ENCODE results near the gene GPR55. TPM values are rescaled to one million over a fixed set of nuclear protein-coding genes. Genes with fewer than 3 reads are reported as not detected.

GPR55 gene
- total and polyA plus RNA-seq, 10 of the 15 experiments (the other 5 are each of a cell fraction or from before 2014, with no cell fraction given), result 2.1 to 30.1 (median 16.2) TPM

DNA sequence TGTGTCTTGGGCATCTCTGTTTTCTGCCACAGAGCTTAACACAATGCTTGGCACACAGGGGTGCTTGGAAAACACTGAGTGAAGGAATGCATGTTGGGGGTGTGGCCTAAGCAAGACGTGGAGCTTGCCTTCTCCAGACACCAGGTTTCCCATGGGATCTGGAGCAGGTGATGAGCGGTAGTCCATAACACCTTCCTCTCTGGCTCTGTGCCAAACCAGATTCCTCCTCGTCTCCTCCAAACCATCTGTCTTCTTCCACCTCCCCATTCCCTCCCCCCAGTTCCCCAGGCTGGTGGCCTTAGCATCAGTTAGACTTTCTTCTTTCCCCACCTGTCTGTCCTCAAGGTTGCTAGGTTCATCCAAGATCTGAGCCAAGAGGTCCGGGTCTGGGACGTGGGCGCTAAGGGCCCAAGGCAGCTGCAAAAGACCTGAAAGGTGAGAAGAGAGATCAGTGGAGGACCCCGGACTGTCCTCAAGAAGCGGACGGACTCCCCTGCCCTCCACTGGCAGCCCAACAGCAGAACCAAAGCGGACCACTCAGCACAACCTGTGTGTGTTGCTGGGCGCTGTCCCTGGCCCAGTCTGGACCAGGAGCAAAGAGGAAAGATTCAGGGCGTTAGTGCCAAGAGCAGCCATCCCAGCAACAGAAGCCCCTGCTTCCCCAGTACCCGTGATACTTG, 61.5 kb downstream of the GPR55 start:
- no peak for ATAC-seq

DNA sequence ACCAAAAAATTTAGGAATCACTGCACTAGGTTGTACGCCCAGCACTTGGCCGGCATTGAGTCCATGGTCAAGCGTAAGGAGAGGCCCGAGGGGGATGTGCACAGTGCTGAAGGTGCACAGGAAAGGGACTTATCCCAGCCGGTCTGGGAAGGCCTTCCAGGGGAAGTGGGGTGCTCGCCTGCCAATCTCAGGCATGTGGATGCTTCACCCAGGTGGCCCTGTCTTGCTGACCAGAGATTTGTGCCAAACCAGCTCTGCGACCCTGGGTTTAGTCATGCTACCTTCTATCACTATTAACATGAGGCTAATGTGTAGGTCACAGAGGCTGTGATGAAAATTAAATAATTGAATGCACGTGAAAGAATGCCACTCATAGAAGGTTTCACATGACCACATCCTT, 62.0 kb downstream of the GPR55 start:
- in situ Hi-C loops (cut with MboI) (no loop called here), intact Hi-C loops (cut with micrococcal nuclease; ENCODE audit: unreplicated experiment) (no loop called here)
- FAIRE-seq (no peak), DNase-seq (ENCODE audit: low read depth, low spot score) (no peak), ATAC-seq (no peak)
- no peak overlapping the region for H3K4me3 ChIP-seq
- BruUV-seq (replicated peaks), result no TSS peak
- ChIA-PET CTCF (interaction anchor here (0.5 to 4.9 kb wide), 7 partner anchors 12 to 124 kb away, joined by 3 to 25 read pairs (median 4); partner anchors contain the start of gene GPR55), SMC1A (ENCODE audit: uncharacterized antibody, unreplicated experiment) (interaction anchor here (1.5 kb wide), 2 partner anchors 33 to 79 kb away, joined by 3 to 4 read pairs; no protein-coding TSS in a partner anchor), RAD21 (ENCODE audit: unreplicated experiment) (interaction anchor here (1.0 to 1.1 kb wide), 2 partner anchors 11 to 14 kb away, joined by 3 to 4 read pairs; no protein-coding TSS in a partner anchor), POLR2A (no interaction called here)
- no peak overlapping the region for H3K9ac ChIP-seq (ENCODE audit: control insufficient read depth, insufficient read depth, low read length)
- no peaks in the 10 kb centered on the region for H3K36me3 ChIP-seq (ENCODE audit: control insufficient read depth in 2 of 2, insufficient read depth in 2 of 2, low read length in 1 of 2)
- H3K4me1 ChIP-seq (ENCODE audit: control insufficient read depth, insufficient read depth, low read length), result peaks cover 12% of the 10 kb centered on the region; the same call in 1 of the 2 replicates
- H2AFZ ChIP-seq (ENCODE audit: control insufficient read depth, low read depth, low read length), result no peak overlapping the region
- no peak overlapping the region for H3K27ac ChIP-seq (ENCODE audit: control insufficient read depth, insufficient read depth)
- no peaks in the 10 kb centered on the region for H4K20me1 ChIP-seq (ENCODE audit: control insufficient read depth, insufficient read depth)
- WGBS (ENCODE audit: insufficient coverage, insufficient replicate concordance, low lambda C conversion rate, missing lambda C conversion rate), result 68% methylated on average over 8 of the region's 8 CpGs
- TF ChIP-seq, protein P1, sequence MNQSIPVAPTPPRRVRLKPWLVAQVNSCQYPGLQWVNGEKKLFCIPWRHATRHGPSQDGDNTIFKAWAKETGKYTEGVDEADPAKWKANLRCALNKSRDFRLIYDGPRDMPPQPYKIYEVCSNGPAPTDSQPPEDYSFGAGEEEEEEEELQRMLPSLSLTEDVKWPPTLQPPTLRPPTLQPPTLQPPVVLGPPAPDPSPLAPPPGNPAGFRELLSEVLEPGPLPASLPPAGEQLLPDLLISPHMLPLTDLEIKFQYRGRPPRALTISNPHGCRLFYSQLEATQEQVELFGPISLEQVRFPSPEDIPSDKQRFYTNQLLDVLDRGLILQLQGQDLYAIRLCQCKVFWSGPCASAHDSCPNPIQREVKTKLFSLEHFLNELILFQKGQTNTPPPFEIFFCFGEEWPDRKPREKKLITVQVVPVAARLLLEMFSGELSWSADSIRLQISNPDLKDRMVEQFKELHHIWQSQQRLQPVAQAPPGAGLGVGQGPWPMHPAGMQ (IDR thresholded peaks at IDR 0.05; ENCODE audit: borderline replicate concordance), result no peak
- peak in 1 of 2 experiments; percentile 35; a peak in 1 of 4 replicates for TF ChIP-seq BHLHE40 (IDR thresholded peaks at IDR 0.05; ENCODE audit: borderline replicate concordance in 1 of 2, low read depth in 2 of 2, low read length in 1 of 2)
- peaks cover 4% of the 10 kb centered on the region for H3K79me2 ChIP-seq (ENCODE audit: control insufficient read depth, insufficient read depth, low read length)
- H3K9me3 ChIP-seq (replicated peaks; ENCODE audit: control insufficient read depth, insufficient read depth, low read length), result no peaks in the 10 kb centered on the region
- H3K27me3 ChIP-seq (replicated peaks in 1 of 2; ENCODE audit: control insufficient read depth in 2 of 2, insufficient read depth in 2 of 2, low read length in 1 of 2), result no peaks in the 10 kb centered on the region; a peak in 2 of 4 replicates
- no peak overlapping the region for H3K4me2 ChIP-seq (ENCODE audit: control insufficient read depth, insufficient read depth)

More for the DNA sequence above, 61.5 kb downstream of the GPR55 start:
- Histone ChIP-seq H3K4me3 (no peak overlapping the region), H3K36me3 (ENCODE audit: control insufficient read depth in 2 of 2, insufficient read depth in 2 of 2, low read length in 1 of 2) (no peaks in the 10 kb centered on the region), H3K9me3 (replicated peaks; ENCODE audit: control insufficient read depth, insufficient read depth, low read length) (no peaks in the 10 kb centered on the region), H3K4me1 (ENCODE audit: control insufficient read depth, insufficient read depth, low read length) (peaks cover 12% of the 10 kb centered on the region; the same call in 1 of the 2 replicates), H3K79me2 (ENCODE audit: control insufficient read depth, insufficient read depth, low read length) (peaks cover 4% of the 10 kb centered on the region), H2AFZ (ENCODE audit: control insufficient read depth, low read depth, low read length) (no peak overlapping the region), H3K4me2 (ENCODE audit: control insufficient read depth, insufficient read depth) (no peak overlapping the region), H4K20me1 (ENCODE audit: control insufficient read depth, insufficient read depth) (no peaks in the 10 kb centered on the region), H3K9ac (ENCODE audit: control insufficient read depth, insufficient read depth, low read length) (no peak overlapping the region), H3K27me3 (replicated peaks in 1 of 2; ENCODE audit: control insufficient read depth in 2 of 2, insufficient read depth in 2 of 2, low read length in 1 of 2) (no peaks in the 10 kb centered on the region; a peak in 2 of 4 replicates), H3K27ac (ENCODE audit: control insufficient read depth, insufficient read depth) (no peak overlapping the region)
- ChIA-PET SMC1A (ENCODE audit: uncharacterized antibody, unreplicated experiment) (interaction anchor here (1.3 to 1.8 kb wide), 4 partner anchors 9 to 79 kb away, joined by 3 to 5 read pairs (median 4); no protein-coding TSS in a partner anchor), POLR2A (no interaction called here), RAD21 (ENCODE audit: unreplicated experiment) (interaction anchor here (1.0 to 1.5 kb wide), 5 partner anchors 10 to 39 kb away, joined by 3 to 9 read pairs (median 4); no protein-coding TSS in a partner anchor), CTCF (interaction anchor here (0.5 to 4.9 kb wide), 10 partner anchors 10 to 124 kb away, joined by 3 to 25 read pairs (median 4); partner anchors contain the start of gene GPR55)
- WGBS (ENCODE audit: insufficient coverage, insufficient replicate concordance, low lambda C conversion rate, missing lambda C conversion rate), result 74% methylated on average over 13 of the region's 13 CpGs
- intact Hi-C loops (cut with micrococcal nuclease; ENCODE audit: unreplicated experiment) (loop anchor here (2.0 kb wide), 1 partner anchor 31 kb away; no protein-coding TSS in a partner anchor), in situ Hi-C loops (cut with MboI) (no loop called here)
- BruUV-seq (replicated peaks), result no TSS peak
- TF ChIP-seq RB1 (IDR thresholded peaks at IDR 0.05; ENCODE audit: borderline replicate concordance) (no peak), EZH2 (IDR thresholded peaks at IDR 0.05; ENCODE audit: borderline replicate concordance, control insufficient read depth, low read depth, low read length) (no peak), ZNF274 (IDR thresholded peaks at IDR 0.05; ENCODE audit: insufficient read depth, insufficient read length) (no peak), NR2F1 (conservative IDR thresholded peaks at IDR 0.05) (no peak), CEBPB (IDR thresholded peaks at IDR 0.05; ENCODE audit: borderline replicate concordance in 1 of 2, low read depth in 2 of 2, low read length in 2 of 2) (no peak), ESRRA (IDR thresholded peaks at IDR 0.05; ENCODE audit: low read length) (no peak)
- FAIRE-seq (no peak), DNase-seq (ENCODE audit: low read depth, low spot score) (no peak)
